ENCODE measurements around the gene APOBEC3H.

DNA sequence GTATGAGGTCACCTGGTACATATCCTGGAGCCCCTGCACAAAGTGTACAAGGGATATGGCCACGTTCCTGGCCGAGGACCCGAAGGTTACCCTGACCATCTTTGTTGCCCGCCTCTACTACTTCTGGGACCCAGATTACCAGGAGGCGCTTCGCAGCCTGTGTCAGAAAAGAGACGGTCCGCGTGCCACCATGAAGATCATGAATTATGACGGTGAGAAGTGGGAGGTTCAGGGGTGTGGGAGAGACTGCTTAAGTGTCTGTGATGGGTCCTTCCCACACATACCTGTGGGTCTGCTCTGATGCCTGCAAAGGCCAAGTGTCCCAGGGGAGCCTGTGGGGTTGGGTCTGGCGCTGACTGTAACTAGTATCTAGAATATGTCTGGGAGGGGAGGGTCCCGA, 16.0 kb upstream of the APOBEC3H start:
- TF ChIP-seq, protein P1, sequence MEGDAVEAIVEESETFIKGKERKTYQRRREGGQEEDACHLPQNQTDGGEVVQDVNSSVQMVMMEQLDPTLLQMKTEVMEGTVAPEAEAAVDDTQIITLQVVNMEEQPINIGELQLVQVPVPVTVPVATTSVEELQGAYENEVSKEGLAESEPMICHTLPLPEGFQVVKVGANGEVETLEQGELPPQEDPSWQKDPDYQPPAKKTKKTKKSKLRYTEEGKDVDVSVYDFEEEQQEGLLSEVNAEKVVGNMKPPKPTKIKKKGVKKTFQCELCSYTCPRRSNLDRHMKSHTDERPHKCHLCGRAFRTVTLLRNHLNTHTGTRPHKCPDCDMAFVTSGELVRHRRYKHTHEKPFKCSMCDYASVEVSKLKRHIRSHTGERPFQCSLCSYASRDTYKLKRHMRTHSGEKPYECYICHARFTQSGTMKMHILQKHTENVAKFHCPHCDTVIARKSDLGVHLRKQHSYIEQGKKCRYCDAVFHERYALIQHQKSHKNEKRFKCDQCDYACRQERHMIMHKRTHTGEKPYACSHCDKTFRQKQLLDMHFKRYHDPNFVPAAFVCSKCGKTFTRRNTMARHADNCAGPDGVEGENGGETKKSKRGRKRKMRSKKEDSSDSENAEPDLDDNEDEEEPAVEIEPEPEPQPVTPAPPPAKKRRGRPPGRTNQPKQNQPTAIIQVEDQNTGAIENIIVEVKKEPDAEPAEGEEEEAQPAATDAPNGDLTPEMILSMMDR (IDR thresholded peaks at IDR 0.05): no peak
- TF ChIP-seq REST (IDR thresholded peaks at IDR 0.05; ENCODE audit: insufficient read depth in 1 of 2, low read depth in 2 of 2, low read length in 1 of 2): no peak

All from Panc1 (cell line).